ENCODE measurements around the gene HMCN2. TPM values are rescaled to one million over a fixed set of nuclear protein-coding genes. Genes with fewer than 3 reads are reported as not detected.

Gene HMCN2
- total RNA-seq, 1 experiment from 2014 or later: 8.6 TPM

- Histone ChIP-seq H2BK20ac (ENCODE audit: low read depth, low read length, poor library complexity, severe bottlenecking) (no peak overlapping the region), H4K8ac (replicated peaks; ENCODE audit: insufficient read length, low read depth, low read length) (no peak overlapping the region), H3T11ph (ENCODE audit: low read length) (no peak overlapping the region), H3K4ac (ENCODE audit: low read depth, low read length) (no peak overlapping the region), H3K27ac (ENCODE audit: insufficient read length, low read depth, low read length) (no peak overlapping the region), H4K91ac (ENCODE audit: insufficient read length, low read depth, low read length) (no peak overlapping the region), H4K20me1 (ENCODE audit: control insufficient read depth, insufficient read depth, insufficient read length) (no peaks in the 10 kb centered on the region), H2BK120ac (ENCODE audit: low read depth, low read length, poor library complexity, severe bottlenecking) (no peak overlapping the region), H2BK5ac (ENCODE audit: insufficient read length, low read length) (no peak overlapping the region), H3K23ac (ENCODE audit: insufficient read length, low read depth, low read length) (no peak overlapping the region), H3K18ac (ENCODE audit: insufficient read length, low read depth, low read length) (no peak overlapping the region), H3K4me1 (ENCODE audit: insufficient read depth, low read length) (no peaks in the 10 kb centered on the region), H2AK5ac (ENCODE audit: insufficient read length, low read length) (no peak overlapping the region), H2AFZ (ENCODE audit: low read length) (no peak overlapping the region), H3K9ac (ENCODE audit: extremely low read depth, insufficient read length, low read length) (no peak overlapping the region), H3K79me2 (ENCODE audit: insufficient read depth, low read length) (no peaks in the 10 kb centered on the region), H3K56ac (ENCODE audit: insufficient read length, low read depth, low read length) (no peak overlapping the region), H2BK15ac (ENCODE audit: low read depth, low read length) (no peak overlapping the region), H3K9me3 (ENCODE audit: control insufficient read depth, low read depth, low read length) (no peaks in the 10 kb centered on the region), H3K27me3 (ENCODE audit: insufficient read depth, low read length) (no peaks in the 10 kb centered on the region), H2BK12ac (ENCODE audit: insufficient read length, low read depth, low read length) (no peak overlapping the region), H4K5ac (ENCODE audit: insufficient read length, low read depth, low read length) (no peak overlapping the region), H3K23me2 (ENCODE audit: insufficient read length, low read depth, low read length, poor library complexity, severe bottlenecking) (no peaks in the 10 kb centered on the region), H3K79me1 (ENCODE audit: insufficient read depth, low read depth, low read length, poor library complexity, severe bottlenecking) (no peaks in the 10 kb centered on the region), H3K14ac (ENCODE audit: insufficient read depth, low read length) (no peak overlapping the region), H3K4me2 (ENCODE audit: insufficient read depth, insufficient read length, low read length) (no peak overlapping the region)
- no peak for TF ChIP-seq CTCF (conservative IDR thresholded peaks at IDR 0.05)
- Mint-ChIP-seq H3K4me3 (no peak overlapping the region), H3K4me1 (peaks cover 4% of the 10 kb centered on the region in 2 experiments; a peak in 2 of 4 replicates), H3K27ac (no peak overlapping the region; a peak in 1 of 7 replicates), H3K27me3 (ENCODE audit: low read depth) (no peaks in the 10 kb centered on the region), H3K9me3 (no peaks in the 10 kb centered on the region), H3K36me3 (ENCODE audit: insufficient read depth in 1 of 3, low read depth in 3 of 3) (peaks cover 10 to 46% (median 14%) of the 10 kb centered on the region in 3 experiments; a peak in 6 of 7 replicates)
- no CpG with 5 or more reads among the region's 23 CpGs for WGBS (ENCODE audit: extremely low coverage, insufficient read length, low lambda C conversion rate)
- DNase-seq: no peak
Measured at GRCh38 chr9:130302785-130303612, 37.4 kb downstream of the HMCN2 start.

Measured in H9 (cell line).